GM12873 (cell line): Measurements from ENCODE around the gene SPIN1.

Source experiments
- CTCF ChIP-seq: IDR thresholded peaks from 2 replicates; pipeline ENCODE4 v1.5.1; 2012; ENCODE audit warnings: low read depth, mild to moderate bottlenecking, moderate library complexity, low read length, control low read depth; ENCODE audit not compliant: insufficient read depth; ENCODE audit errors: missing control alignments

SPIN1 gene

GRCh38 chr9:88380118-88380517 lies 8.1 kb upstream of the SPIN1 start:
- no peak for TF ChIP-seq CTCF

- no peak for TF ChIP-seq CTCF
Measured at GRCh38 chr9:88383176-88383575, 5.1 kb upstream of the SPIN1 start.

- no peak for TF ChIP-seq CTCF
Measured at GRCh38 chr9:88387036-88387551, 1.1 kb upstream of the SPIN1 start.

- no peak for TF ChIP-seq CTCF
Measured at GRCh38 chr9:88387552-88388202, 567 bp upstream of the SPIN1 start.

GRCh38 chr9:88388886-88389605 lies 802 bp downstream of the SPIN1 start:
- no peak for TF ChIP-seq CTCF

- TF ChIP-seq CTCF: no peak
Measured at GRCh38 chr9:88390371-88390990, 2.2 kb downstream of the SPIN1 start.

GRCh38 chr9:88391236-88391635 lies 3.0 kb downstream of the SPIN1 start:
- no peak for TF ChIP-seq CTCF
